Suprapubic skin (tissue), 4 donors: ENCODE data around the gene IL17RA. TPM values are rescaled to one million over a fixed set of nuclear protein-coding genes. Genes with fewer than 3 reads are reported as not detected.

Experiments
- DNase-seq, 2 donors: peaks; one replicate each; pipeline ENCODE4 v3.0.0-alpha.2; 2019; ENCODE audit warnings: low spot score in 2 of 2
- H3K27ac ChIP-seq: fragments of 200-600 bp; sonication (generic); one replicate; pipeline ENCODE4 v1.5.1; 2019
- H3K27me3 ChIP-seq: fragments of 200-600 bp; sonication (generic); one replicate; pipeline ENCODE4 v1.5.1; 2019
- H3K36me3 ChIP-seq: fragments of 200-600 bp; sonication (generic); one replicate; pipeline ENCODE4 v1.5.1; 2019
- H3K4me1 ChIP-seq: fragments of 200-600 bp; sonication (generic); one replicate; pipeline ENCODE4 v1.5.1; 2019
- H3K4me3 ChIP-seq: fragments of 200-600 bp; sonication (generic); one replicate; pipeline ENCODE4 v1.5.1; 2019; ENCODE audit warnings: mild to moderate bottlenecking
- H3K9me3 ChIP-seq: fragments of 200-600 bp; sonication (generic); one replicate; pipeline ENCODE4 v1.5.1; 2019
- CTCF ChIP-seq, 2 donors: fragments of 200-600 bp in 1 of 2; fragments of 450-650 bp in 1 of 2; sonication (generic) in 1 of 2; IDR thresholded peaks; one replicate each; pipeline ENCODE4 v1.5.1; 2016 to 2019; ENCODE audit warnings: antibody characterized with exemption in 2 of 2, mild to moderate bottlenecking in 1 of 2, moderate library complexity in 1 of 2
- EP300 ChIP-seq: sonication (generic); formaldehyde crosslinking; IDR thresholded peaks from one replicate; pipeline ENCODE4 v1.6.1; 2017; ENCODE audit warnings: antibody characterized with exemption
- POLR2A ChIP-seq, 2 donors: fragments of 450-650 bp; IDR thresholded peaks; one replicate each; pipeline ENCODE4 v1.6.1; 2017; ENCODE audit warnings: antibody characterized with exemption in 2 of 2, mild to moderate bottlenecking in 2 of 2, moderate library complexity in 2 of 2
- POLR2AphosphoS5 ChIP-seq, 3 donors: sonication (generic); formaldehyde crosslinking; IDR thresholded peaks; one replicate each; pipeline ENCODE4 v1.6.1; 2017; ENCODE audit warnings: antibody characterized with exemption in 3 of 3
- WGBS: methylation state at CpG from one replicate; pipeline ENCODE4 v1.1.5; 2018; 5-methylcytosine and 5-hydroxymethylcytosine counted together
- total RNA-seq, 4 donors: library from RNA; depleted of rRNA; stranded (reverse); fragments of >200 nt; gene quantifications; one replicate each; pipeline ENCODE4 v1.1.0, GENCODE V29; 2016

The IL17RA gene
- total RNA-seq, 4 donors from 2014 or later: 16.2 to 22.6 (median 21.4) TPM

- no peaks in the 10 kb centered on the region for H3K9me3 ChIP-seq
- WGBS: 97% methylated on average over 6 of the region's 6 CpGs
- peaks cover 77% of the 10 kb centered on the region for H3K36me3 ChIP-seq
- no peak for DNase-seq
- H3K4me3 ChIP-seq: no peak overlapping the region
- TF ChIP-seq EP300 (no peak), POLR2A (IDR thresholded peaks at IDR 0.05) (no peak), POLR2AphosphoS5 (IDR thresholded peaks at IDR 0.05) (no peak), CTCF (IDR thresholded peaks at IDR 0.05) (no peak)
- no peak overlapping the region for H3K27ac ChIP-seq
- H3K27me3 ChIP-seq: no peaks in the 10 kb centered on the region
- H3K4me1 ChIP-seq: no peaks in the 10 kb centered on the region
Observed at GRCh38 chr22:17107547-17107810, 22.7 kb downstream of the IL17RA start.

- Histone ChIP-seq H3K9me3 (no peaks in the 10 kb centered on the region), H3K27me3 (no peaks in the 10 kb centered on the region), H3K27ac (no peak overlapping the region), H3K36me3 (peaks cover 67% of the 10 kb centered on the region), H3K4me3 (no peak overlapping the region), H3K4me1 (no peaks in the 10 kb centered on the region)
- 94% methylated on average over 18 of the region's 66 CpGs for WGBS
- TF ChIP-seq POLR2A (IDR thresholded peaks at IDR 0.05) (no peak), POLR2AphosphoS5 (IDR thresholded peaks at IDR 0.05) (no peak), EP300 (no peak), CTCF (IDR thresholded peaks at IDR 0.05) (no peak)
- DNase-seq: no peak
Observed at GRCh38 chr22:17108256-17109112, 23.7 kb downstream of the IL17RA start.

GRCh38 chr22:17109113-17109865, 24.5 kb downstream of the IL17RA start:
- no peak overlapping the region for H3K4me3 ChIP-seq
- H3K9me3 ChIP-seq: no peaks in the 10 kb centered on the region
- WGBS: 94% methylated on average over 6 of the region's 42 CpGs
- H3K4me1 ChIP-seq: no peaks in the 10 kb centered on the region
- no peak for DNase-seq
- TF ChIP-seq EP300 (no peak), CTCF (IDR thresholded peaks at IDR 0.05) (no peak), POLR2AphosphoS5 (IDR thresholded peaks at IDR 0.05) (no peak), POLR2A (IDR thresholded peaks at IDR 0.05) (no peak)
- peaks cover 63% of the 10 kb centered on the region for H3K36me3 ChIP-seq
- no peaks in the 10 kb centered on the region for H3K27me3 ChIP-seq
- no peak overlapping the region for H3K27ac ChIP-seq

GRCh38 chr22:17109976-17110375, 25.2 kb downstream of the IL17RA start:
- no peak overlapping the region for H3K4me3 ChIP-seq
- H3K4me1 ChIP-seq: no peaks in the 10 kb centered on the region
- no peaks in the 10 kb centered on the region for H3K9me3 ChIP-seq
- peaks cover 56% of the 10 kb centered on the region for H3K36me3 ChIP-seq
- WGBS: 89% methylated on average over 16 of the region's 16 CpGs
- no peaks in the 10 kb centered on the region for H3K27me3 ChIP-seq
- no peak for DNase-seq
- no peak overlapping the region for H3K27ac ChIP-seq
- TF ChIP-seq POLR2AphosphoS5 (IDR thresholded peaks at IDR 0.05) (no peak), CTCF (IDR thresholded peaks at IDR 0.05) (no peak), POLR2A (IDR thresholded peaks at IDR 0.05) (no peak)

GRCh38 chr22:17110791-17111550, 26.2 kb downstream of the IL17RA start:
- 71% methylated on average over 13 of the region's 13 CpGs for WGBS
- no peak overlapping the region for H3K27ac ChIP-seq
- H3K36me3 ChIP-seq: peaks cover 46% of the 10 kb centered on the region
- no peak overlapping the region for H3K4me3 ChIP-seq
- peaks cover 7% of the 10 kb centered on the region for H3K4me1 ChIP-seq
- no peaks in the 10 kb centered on the region for H3K9me3 ChIP-seq
- no peak for DNase-seq
- H3K27me3 ChIP-seq: no peaks in the 10 kb centered on the region
- no peak for TF ChIP-seq CTCF (IDR thresholded peaks at IDR 0.05)
- TF ChIP-seq EP300: no peak
- no peak for TF ChIP-seq POLR2A (IDR thresholded peaks at IDR 0.05)
- TF ChIP-seq POLR2AphosphoS5 (IDR thresholded peaks at IDR 0.05): no peak
